Testis (tissue), 3 donors: ENCODE measurements around the gene C11orf24. TPM values are rescaled to one million over a fixed set of nuclear protein-coding genes. Genes with fewer than 3 reads are reported as not detected.

ENCODE experiments used
- DNase-seq: peaks from one replicate; pipeline ENCODE4 v3.0.0-alpha.2; 2019
- H3K27ac ChIP-seq, 2 donors: fragments of 200-600 bp; sonication (generic); one replicate each; pipeline ENCODE4 v1.5.1; 2019
- H3K27me3 ChIP-seq: fragments of 200-600 bp; sonication (generic); one replicate; pipeline ENCODE4 v1.5.1; 2019
- H3K36me3 ChIP-seq: fragments of 200-600 bp; sonication (generic); one replicate; pipeline ENCODE4 v1.5.1; 2017; ENCODE audit warnings: low read depth; ENCODE audit errors: missing control alignments
- H3K4me1 ChIP-seq: fragments of 200-600 bp; sonication (generic); one replicate; pipeline ENCODE4 v1.5.1; 2019
- H3K4me3 ChIP-seq, 2 donors: fragments of 200-600 bp; sonication (generic); one replicate each; pipeline ENCODE4 v1.5.1; 2017 to 2019
- H3K9me3 ChIP-seq: fragments of 200-600 bp; sonication (generic); one replicate; pipeline ENCODE4 v1.5.1; 2017
- POLR2A ChIP-seq: fragments of 450-650 bp; IDR thresholded peaks from one replicate; pipeline ENCODE4 v1.6.1; 2017; ENCODE audit warnings: antibody characterized with exemption, mild to moderate bottlenecking, moderate library complexity
- WGBS, 2 donors: methylation state at CpG; one replicate each; pipeline ENCODE4 v1.1.5; 2018; 5-methylcytosine and 5-hydroxymethylcytosine counted together
- intact Hi-C: fragments of 100-400 bp; cut with DNase I; formaldehyde crosslinking; loops from one replicate; pipeline ENCODE4 v1.15.1; 2023; ENCODE audit warnings: low total_unique reads
- polyA plus RNA-seq: library from polyadenylated mRNA; stranded (reverse); fragments of 350-450 nt; fragmentation: Illumina TruSeq; extraction: RNeasy Lipid Tissue Mini Kit (QIAGEN cat#74804); gene quantifications from one replicate; pipeline ENCODE4 v1.2.3, GENCODE V29; 2014; ENCODE audit warnings: low read depth, low replicate concordance; ENCODE audit not compliant: insufficient read depth
- total RNA-seq, 2 donors: library from RNA; depleted of rRNA; stranded (reverse); fragments of >200 nt; gene quantifications; one replicate each; pipeline ENCODE4 v1.2.3, GENCODE V29; 2016
- TF ChIP-seq, protein P1 (sequence below), 3 experiments: fragments of 450-650 bp in 2 of 3; fragments of 200-600 bp in 1 of 3; sonication (generic) in 1 of 3; IDR thresholded peaks; one replicate each; pipeline ENCODE4 v1.5.1; 2016 to 2019; ENCODE audit warnings: antibody characterized with exemption in 3 of 3, mild to moderate bottlenecking in 2 of 3, moderate library complexity in 1 of 3

Gene C11orf24
- total and polyA plus RNA-seq, 3 donors from 2014 or later: 29.6 to 87.7 (median 65.7) TPM

DNA sequence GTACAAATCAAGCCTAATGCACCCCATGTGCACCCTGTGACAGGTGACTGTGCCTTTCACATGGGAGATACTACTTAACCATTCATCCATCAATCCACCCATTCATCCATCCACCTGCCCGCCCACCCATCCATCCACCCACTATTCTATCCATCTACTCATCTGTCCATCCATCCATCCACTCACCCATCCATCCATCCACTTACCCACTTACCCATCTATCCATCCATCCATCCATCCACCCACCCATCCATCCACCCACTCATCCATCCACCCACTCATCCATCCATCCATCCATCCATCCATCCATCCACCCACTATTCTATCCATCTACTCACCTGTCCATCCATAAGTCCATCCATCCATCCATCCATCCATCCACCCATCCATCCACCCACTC is 7.5 kb downstream of the C11orf24 start:
- peaks cover 2% of the 10 kb centered on the region for H3K4me1 ChIP-seq
- no peak overlapping the region for H3K4me3 ChIP-seq
- no peaks in the 10 kb centered on the region for H3K9me3 ChIP-seq
- no peak for DNase-seq
- 94 to 100% methylated on average over 1 of the region's 1 CpG for WGBS, 2 donors
- no peaks in the 10 kb centered on the region for H3K36me3 ChIP-seq
- no peak overlapping the region for H3K27ac ChIP-seq
- intact Hi-C loops: loop anchor here (5.0 kb wide), 1 partner anchor 38 kb away; no protein-coding TSS in a partner anchor
- TF ChIP-seq, protein P1, sequence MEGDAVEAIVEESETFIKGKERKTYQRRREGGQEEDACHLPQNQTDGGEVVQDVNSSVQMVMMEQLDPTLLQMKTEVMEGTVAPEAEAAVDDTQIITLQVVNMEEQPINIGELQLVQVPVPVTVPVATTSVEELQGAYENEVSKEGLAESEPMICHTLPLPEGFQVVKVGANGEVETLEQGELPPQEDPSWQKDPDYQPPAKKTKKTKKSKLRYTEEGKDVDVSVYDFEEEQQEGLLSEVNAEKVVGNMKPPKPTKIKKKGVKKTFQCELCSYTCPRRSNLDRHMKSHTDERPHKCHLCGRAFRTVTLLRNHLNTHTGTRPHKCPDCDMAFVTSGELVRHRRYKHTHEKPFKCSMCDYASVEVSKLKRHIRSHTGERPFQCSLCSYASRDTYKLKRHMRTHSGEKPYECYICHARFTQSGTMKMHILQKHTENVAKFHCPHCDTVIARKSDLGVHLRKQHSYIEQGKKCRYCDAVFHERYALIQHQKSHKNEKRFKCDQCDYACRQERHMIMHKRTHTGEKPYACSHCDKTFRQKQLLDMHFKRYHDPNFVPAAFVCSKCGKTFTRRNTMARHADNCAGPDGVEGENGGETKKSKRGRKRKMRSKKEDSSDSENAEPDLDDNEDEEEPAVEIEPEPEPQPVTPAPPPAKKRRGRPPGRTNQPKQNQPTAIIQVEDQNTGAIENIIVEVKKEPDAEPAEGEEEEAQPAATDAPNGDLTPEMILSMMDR (IDR thresholded peaks at IDR 0.05): no peak
- TF ChIP-seq POLR2A: no peak
- no peaks in the 10 kb centered on the region for H3K27me3 ChIP-seq

DNA sequence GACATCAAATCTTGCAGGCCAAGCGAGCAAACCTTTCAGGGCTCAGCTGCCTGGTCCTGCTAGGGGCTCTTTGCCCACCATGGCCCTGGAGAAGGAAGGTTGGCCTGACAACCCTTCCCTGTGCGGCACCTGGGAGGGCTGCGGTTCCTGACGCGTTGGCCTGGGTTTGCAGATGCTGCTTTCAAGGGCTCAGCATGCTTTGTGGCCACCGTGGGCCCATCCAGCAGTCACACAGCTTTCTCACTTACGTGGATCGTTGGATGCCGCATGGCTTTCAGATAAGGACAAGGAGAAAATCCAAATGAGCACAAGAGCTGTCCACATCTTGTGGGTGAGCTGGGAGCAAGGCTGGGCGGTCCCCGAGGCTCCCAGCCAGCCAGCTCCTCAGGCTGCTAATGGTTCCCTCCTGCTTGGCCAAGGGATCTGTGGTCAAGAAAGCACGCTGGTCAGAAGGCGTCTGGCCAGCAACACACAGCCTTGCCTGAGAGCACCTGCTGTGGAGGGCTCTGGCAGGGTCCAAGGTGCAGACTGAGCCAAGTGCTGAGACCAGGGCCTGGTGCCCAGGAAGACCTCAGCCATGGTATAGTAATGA is 8.2 kb downstream of the C11orf24 start:
- intact Hi-C loops: loop anchor here (5.0 kb wide), 1 partner anchor 39 kb away; no protein-coding TSS in a partner anchor
- Histone ChIP-seq H3K27me3 (no peaks in the 10 kb centered on the region), H3K27ac (no peak overlapping the region), H3K36me3 (no peaks in the 10 kb centered on the region), H3K9me3 (no peaks in the 10 kb centered on the region), H3K4me1 (no peaks in the 10 kb centered on the region), H3K4me3 (no peak overlapping the region)
- TF ChIP-seq, protein P1 (IDR thresholded peaks at IDR 0.05): no peak
- TF ChIP-seq POLR2A: no peak
- WGBS, 2 donors: 86 to 92% methylated on average over 11 to 13 of the region's 13 CpGs
- DNase-seq: no peak

DNA sequence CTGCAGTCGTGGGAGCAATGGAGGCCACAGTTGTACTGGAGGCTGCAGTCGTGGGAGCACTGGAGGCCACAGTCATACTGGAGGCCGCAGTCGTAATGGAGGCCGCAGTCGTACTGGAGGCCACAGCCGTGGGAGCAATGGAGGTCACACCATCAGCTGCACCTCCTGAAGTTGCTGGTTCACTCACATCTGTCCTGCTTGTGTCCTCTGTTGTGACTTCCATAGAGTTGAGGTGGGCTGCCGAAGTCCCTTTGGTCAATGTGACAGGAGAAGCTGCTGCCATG is 9.3 kb downstream of the C11orf24 start:
- intact Hi-C loops: loop anchor here (5.0 kb wide), 1 partner anchor 40 kb away; no protein-coding TSS in a partner anchor
- Histone ChIP-seq H3K4me3 (no peak overlapping the region), H3K4me1 (no peaks in the 10 kb centered on the region), H3K36me3 (no peaks in the 10 kb centered on the region), H3K27ac (no peak overlapping the region), H3K27me3 (no peaks in the 10 kb centered on the region), H3K9me3 (no peaks in the 10 kb centered on the region)
- TF ChIP-seq, protein P1 (IDR thresholded peaks at IDR 0.05): no peak
- no peak for TF ChIP-seq POLR2A
- 94 to 97% methylated on average over 8 of the region's 8 CpGs for WGBS, 2 donors
- DNase-seq: no peak

DNA sequence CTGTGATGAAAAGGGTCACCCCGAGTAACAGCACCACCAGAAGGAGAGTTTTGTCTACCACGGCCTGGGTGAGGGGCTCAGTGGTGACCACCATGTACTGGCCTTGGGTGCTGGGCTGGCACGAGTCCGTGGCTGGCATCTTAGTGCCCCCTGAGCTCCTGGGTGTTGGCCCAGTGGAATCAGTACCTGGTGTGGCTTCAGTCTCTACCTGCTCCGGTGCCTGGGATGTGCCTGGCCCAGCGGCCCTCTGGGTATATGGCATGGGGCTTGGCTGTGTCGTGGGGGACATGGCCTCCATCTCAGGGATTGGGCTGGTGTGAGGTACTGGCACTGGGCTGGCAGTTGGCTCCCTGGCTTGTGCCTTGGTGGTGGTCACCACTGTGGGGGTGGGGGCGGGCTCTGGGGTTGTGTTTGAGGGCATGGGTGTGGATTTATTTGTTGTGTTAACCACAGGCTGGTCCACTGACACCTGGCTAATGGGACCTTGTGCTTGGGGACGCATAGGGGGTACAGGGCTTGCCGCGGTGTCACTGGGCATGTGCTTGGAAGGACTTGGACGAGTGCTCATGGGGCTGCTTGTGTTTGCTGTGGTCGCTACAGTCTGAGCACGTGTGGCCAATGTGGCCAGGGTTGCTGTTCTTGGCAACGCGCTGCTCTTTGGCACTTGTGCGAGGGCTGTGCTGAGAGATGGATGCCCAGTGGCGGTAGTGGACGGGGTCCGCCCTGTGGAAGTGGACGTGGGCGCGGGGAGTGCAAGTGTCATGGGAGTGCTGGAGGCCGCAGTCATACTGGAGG is 9.8 kb downstream of the C11orf24 start:
- no peaks in the 10 kb centered on the region for H3K9me3 ChIP-seq
- DNase-seq: no peak
- TF ChIP-seq, protein P1 (IDR thresholded peaks at IDR 0.05): no peak
- TF ChIP-seq POLR2A: no peak
- H3K27ac ChIP-seq: no peak overlapping the region
- H3K36me3 ChIP-seq: no peaks in the 10 kb centered on the region
- no peaks in the 10 kb centered on the region for H3K27me3 ChIP-seq
- no peak overlapping the region for H3K4me3 ChIP-seq
- 91 to 94% methylated on average over 11 to 24 of the region's 24 CpGs for WGBS, 2 donors
- peaks cover 3% of the 10 kb centered on the region for H3K4me1 ChIP-seq
- intact Hi-C loops: loop anchor here (5.0 kb wide), 1 partner anchor 40 kb away; no protein-coding TSS in a partner anchor
